ENCODE measurements around the gene BMPR2.
"Not testable (repeated sequence)": the region's sequence is repeated elsewhere in the genome, so short reads cannot be mapped to it uniquely, and the experiment has no call there.

GRCh38 chr2:202535290-202535689 is 159.2 kb downstream of the BMPR2 start:
- not testable (repeated sequence) for TF ChIP-seq CTCF (conservative IDR thresholded peaks at IDR 0.05; ENCODE audit: low read depth, low read length); NFE2L2 (IDR thresholded peaks at IDR 0.05; ENCODE audit: low read depth, low read length); RAD21 (IDR thresholded peaks at IDR 0.05; ENCODE audit: low read length); CHD1 (IDR thresholded peaks at IDR 0.05; ENCODE audit: low read depth, low read length)
